Common myeloid progenitor, CD34-positive (primary cell): ENCODE measurements around the gene XRCC1.

Experiments
- CTCF ChIA-PET: fragments of 350-600 bp; sonication (Branson Sonifier 250); formaldehyde crosslinking; loops from one replicate; lab custom pipeline; 2021; ENCODE audit warnings: antibody characterized with exemption; lab: Charles Lee
- POLR2A ChIA-PET: fragments of 350-600 bp; sonication (Branson Sonifier 250); formaldehyde crosslinking; loops from one replicate; lab custom pipeline; 2021; ENCODE audit warnings: antibody characterized with exemption; lab: Charles Lee
- DNase-seq, 3 donors: peaks; one replicate each; pipeline versions ENCODE4 v3.0.0 to v3.0.0-alpha.2; 2013
- H3K27ac ChIP-seq, 2 experiments: 1 replicate in 1 of 2; 2 replicates in 1 of 2; pipeline ENCODE4 v1.7.0; 2013; ENCODE audit warnings: inconsistent platforms in 2 of 2, low read length in 2 of 2, mild to moderate bottlenecking in 2 of 2, low read depth in 1 of 2, moderate library complexity in 1 of 2; ENCODE audit not compliant: severe bottlenecking in 2 of 2, insufficient read depth in 1 of 2, poor library complexity in 1 of 2
- H3K27me3 ChIP-seq, 5 experiments: replicated peaks in 2 of 5; 1 replicate in 3 of 5; 2 replicates in 2 of 5; pipeline versions ENCODE4 v1.6.1 to v1.7.0; 2013; ENCODE audit warnings: low read length in 4 of 5, mild to moderate bottlenecking in 2 of 5, moderate library complexity in 2 of 5, inconsistent platforms in 1 of 5; ENCODE audit not compliant: insufficient read depth in 5 of 5, control insufficient read depth in 4 of 5
- H3K36me3 ChIP-seq, 4 experiments: 1 replicate in 2 of 4; 2 replicates in 2 of 4; pipeline versions ENCODE4 v1.6.1 to v1.7.0; 2013; ENCODE audit warnings: low read length in 3 of 4, control low read depth in 1 of 4, mild to moderate bottlenecking in 1 of 4; ENCODE audit not compliant: control insufficient read depth in 4 of 4, insufficient read depth in 4 of 4
- H3K4me1 ChIP-seq, 4 experiments: 1 replicate in 3 of 4; 2 replicates in 1 of 4; pipeline versions ENCODE4 v1.6.1 to v1.7.1; 2013; ENCODE audit warnings: low read length in 3 of 4, mild to moderate bottlenecking in 3 of 4, control low read depth in 1 of 4, inconsistent platforms in 1 of 4, moderate library complexity in 1 of 4; ENCODE audit not compliant: control insufficient read depth in 4 of 4, insufficient read depth in 4 of 4; ENCODE audit errors: control extremely low read depth in 1 of 4
- H3K4me3 ChIP-seq, 7 experiments: 1 replicate in 4 of 7; 2 replicates in 3 of 7; pipeline versions ENCODE4 v1.5.1 to v1.7.0; 2013; ENCODE audit warnings: mild to moderate bottlenecking in 7 of 7, low read length in 6 of 7, moderate library complexity in 6 of 7, inconsistent platforms in 2 of 7, low read depth in 2 of 7, control low read depth in 1 of 7; ENCODE audit not compliant: insufficient read depth in 4 of 7, control insufficient read depth in 1 of 7; ENCODE audit errors: extremely low read depth in 1 of 7
- H3K9me3 ChIP-seq, 5 experiments: 1 replicate in 4 of 5; 2 replicates in 1 of 5; pipeline versions ENCODE4 v1.6.1 to v1.7.1; 2013; ENCODE audit warnings: low read length in 4 of 5, mild to moderate bottlenecking in 2 of 5, inconsistent platforms in 1 of 5, low read depth in 1 of 5, moderate library complexity in 1 of 5; ENCODE audit not compliant: control insufficient read depth in 4 of 5, insufficient read depth in 2 of 5; ENCODE audit errors: control extremely low read depth in 1 of 5
- WGBS: methylation state at CpG from one replicate; pipeline ENCODE4 v1.1.5; 2013; ENCODE audit not compliant: insufficient coverage; 5-methylcytosine and 5-hydroxymethylcytosine counted together

Gene XRCC1

GRCh38 chr19:43502419-43502976, 72.8 kb downstream of the XRCC1 start:
- Histone ChIP-seq H3K4me3 (no peak overlapping the region), H3K36me3 (peaks cover 0 to 16% (median 9%) of the 10 kb centered on the region in 4 experiments)

GRCh38 chr19:43501661-43502418, 73.5 kb downstream of the XRCC1 start:
- H3K9me3 ChIP-seq, result no peaks in the 10 kb centered on the region
- H3K4me3 ChIP-seq, result no peak overlapping the region
- peaks cover 0 to 24% (median 20%) of the 10 kb centered on the region in 4 experiments for H3K4me1 ChIP-seq
- no peaks in the 10 kb centered on the region for H3K27me3 ChIP-seq
- H3K36me3 ChIP-seq, result peaks cover 0 to 22% (median 12%) of the 10 kb centered on the region in 4 experiments
- 97% methylated on average over 33 of the region's 43 CpGs for WGBS
- POLR2A ChIA-PET, result no interaction called here
- CTCF ChIA-PET, result no interaction called here
- no peak overlapping the region for H3K27ac ChIP-seq
- no peak for DNase-seq

More at GRCh38 chr19:43502419-43502976, 72.8 kb downstream of the XRCC1 start:
- no peak for DNase-seq
- CTCF ChIA-PET, result no interaction called here
- POLR2A ChIA-PET, result no interaction called here
- Histone ChIP-seq H3K4me1 (peaks cover 0 to 24% (median 20%) of the 10 kb centered on the region in 4 experiments), H3K9me3 (no peaks in the 10 kb centered on the region), H3K27ac (no peak overlapping the region), H3K27me3 (no peaks in the 10 kb centered on the region)
- WGBS, result 98% methylated on average over 15 of the region's 23 CpGs

- DNase-seq, result no peak
- Histone ChIP-seq H3K9me3 (no peaks in the 10 kb centered on the region), H3K4me1 (peaks cover 0 to 12% (median 9%) of the 10 kb centered on the region in 4 experiments), H3K27me3 (no peaks in the 10 kb centered on the region), H3K4me3 (no peak overlapping the region), H3K27ac (no peak overlapping the region), H3K36me3 (peaks cover 0 to 36% (median 11%) of the 10 kb centered on the region in 4 experiments)
- ChIA-PET CTCF (interaction anchor here (0.7 to 1.6 kb wide), 3 partner anchors 9 to 52 kb away, joined by 3 to 4 read pairs (median 4); no protein-coding TSS in a partner anchor), POLR2A (no interaction called here)
- 97% methylated on average over 3 of the region's 3 CpGs for WGBS
These were observed 76.3 kb downstream of the XRCC1 start for GRCh38 chr19:43499042-43499441.

- Histone ChIP-seq H3K36me3 (peaks cover 0 to 37% (median 11%) of the 10 kb centered on the region in 4 experiments), H3K4me3 (no peak overlapping the region)
- POLR2A ChIA-PET, result no interaction called here
These were observed 77.0 kb downstream of the XRCC1 start for GRCh38 chr19:43498233-43498842.

GRCh38 chr19:43496960-43497359, 78.4 kb downstream of the XRCC1 start:
- POLR2A ChIA-PET, result no interaction called here
- CTCF ChIA-PET, result interaction anchor here (0.6 to 1.9 kb wide), 3 partner anchors 34 to 1057 kb away, joined by 3 to 4 read pairs (median 3); no protein-coding TSS in a partner anchor
- no peak for DNase-seq
- Histone ChIP-seq H3K36me3 (peaks cover 0 to 38% (median 11%) of the 10 kb centered on the region in 4 experiments), H3K4me3 (no peak overlapping the region), H3K27me3 (no peaks in the 10 kb centered on the region), H3K9me3 (no peaks in the 10 kb centered on the region), H3K27ac (no peak overlapping the region), H3K4me1 (no peaks in the 10 kb centered on the region)
- WGBS, result 95% methylated on average over 7 of the region's 7 CpGs

More at GRCh38 chr19:43498233-43498842, 77.0 kb downstream of the XRCC1 start:
- CTCF ChIA-PET, result interaction anchor here (0.7 to 1.6 kb wide), 4 partner anchors 9 to 52 kb away, joined by 3 to 4 read pairs (median 4); no protein-coding TSS in a partner anchor
- Histone ChIP-seq H3K27ac (no peak overlapping the region), H3K9me3 (no peaks in the 10 kb centered on the region), H3K4me1 (peaks cover 0 to 8% (median 5%) of the 10 kb centered on the region in 4 experiments), H3K27me3 (no peaks in the 10 kb centered on the region)
- no peak for DNase-seq
- 95% methylated on average over 4 of the region's 5 CpGs for WGBS

- Histone ChIP-seq H3K27me3 (no peaks in the 10 kb centered on the region), H3K4me1 (no peaks in the 10 kb centered on the region), H3K4me3 (no peak overlapping the region), H3K27ac (no peak overlapping the region), H3K36me3 (peaks cover 0 to 35% (median 10%) of the 10 kb centered on the region in 4 experiments), H3K9me3 (no peaks in the 10 kb centered on the region)
- ChIA-PET POLR2A (no interaction called here), CTCF (interaction anchor here (0.7 to 1.4 kb wide), 4 partner anchors 15 to 60 kb away, joined by 3 to 4 read pairs (median 3); no protein-coding TSS in a partner anchor)
- no peak for DNase-seq
- 96% methylated on average over 6 of the region's 8 CpGs for WGBS
These were observed 80.2 kb downstream of the XRCC1 start for GRCh38 chr19:43495082-43495481.
